Ishikawa (cell line): ENCODE data around the gene MAD1L1.

Source experiments
- CEBPB ChIP-seq: IDR thresholded peaks from 2 replicates; pipeline ENCODE4 v1.6.1; 2012
- CREB1 ChIP-seq: IDR thresholded peaks from 2 replicates; pipeline ENCODE4 v1.6.1; 2012; ENCODE audit warnings: low read depth
- EGR1 ChIP-seq: IDR thresholded peaks from 2 replicates; pipeline ENCODE4 v1.6.1; 2012
- EP300 ChIP-seq: IDR thresholded peaks from 2 replicates; pipeline ENCODE4 v1.6.1; 2012; ENCODE audit warnings: borderline replicate concordance
- FOXM1 ChIP-seq: IDR thresholded peaks from 2 replicates; pipeline ENCODE4 v1.6.1; 2012; ENCODE audit warnings: low read depth, borderline replicate concordance
- NFIC ChIP-seq: IDR thresholded peaks from 2 replicates; pipeline ENCODE4 v1.6.1; 2012
- RAD21 ChIP-seq: IDR thresholded peaks from 2 replicates; pipeline ENCODE4 v1.6.1; 2012; ENCODE audit warnings: low read depth
- TAF1 ChIP-seq: IDR thresholded peaks from 2 replicates; pipeline ENCODE4 v1.6.1; 2012; ENCODE audit warnings: low read depth, mild to moderate bottlenecking
- TCF12 ChIP-seq: IDR thresholded peaks from 2 replicates; pipeline ENCODE4 v1.6.1; 2012; ENCODE audit warnings: low read depth
- TEAD4 ChIP-seq: IDR thresholded peaks from 2 replicates; pipeline ENCODE4 v1.6.1; 2012
- YY1 ChIP-seq: IDR thresholded peaks from 2 replicates; pipeline ENCODE4 v1.6.1; 2012; ENCODE audit warnings: low read depth
- ZBTB7A ChIP-seq: IDR thresholded peaks from 2 replicates; pipeline ENCODE4 v1.6.1; 2012; ENCODE audit warnings: low read depth
- TF ChIP-seq, protein P1 (sequence below): IDR thresholded peaks from 2 replicates; pipeline ENCODE4 v1.6.1; 2012
- TF ChIP-seq, protein P2 (sequence below): IDR thresholded peaks from 2 replicates; pipeline ENCODE4 v1.6.1; 2012
- TF ChIP-seq, protein P3 (sequence below): IDR thresholded peaks from 2 replicates; pipeline ENCODE4 v1.6.1; 2012; ENCODE audit warnings: low read depth, mild to moderate bottlenecking

MAD1L1 gene

DNA sequence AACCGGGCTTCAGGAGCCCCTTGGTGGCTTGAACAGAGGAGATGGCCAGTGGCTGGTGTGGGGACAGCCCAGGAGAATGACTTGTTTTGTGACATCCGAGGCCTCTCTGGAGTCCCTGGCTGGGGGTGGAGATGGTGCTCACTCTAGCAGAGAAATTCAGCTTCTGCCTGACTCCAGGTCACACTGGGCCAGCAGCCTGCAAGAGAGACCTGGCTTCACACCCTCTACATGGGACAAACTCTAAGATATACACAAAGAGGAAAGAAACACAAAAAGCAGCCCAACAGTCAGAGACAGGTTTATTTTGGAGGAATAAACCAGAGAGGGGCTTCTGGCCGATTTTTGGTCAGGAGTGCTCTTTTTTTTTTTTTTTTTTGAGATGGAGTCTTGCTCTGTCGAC lies 429.8 kb downstream of the MAD1L1 start:
- no peak for TF ChIP-seq CREB1
- TF ChIP-seq EGR1, result no peak
- TF ChIP-seq, protein P1, sequence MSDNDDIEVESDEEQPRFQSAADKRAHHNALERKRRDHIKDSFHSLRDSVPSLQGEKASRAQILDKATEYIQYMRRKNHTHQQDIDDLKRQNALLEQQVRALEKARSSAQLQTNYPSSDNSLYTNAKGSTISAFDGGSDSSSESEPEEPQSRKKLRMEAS, result no peak
- no peak for TF ChIP-seq TCF12
- TF ChIP-seq TEAD4, result no peak
- no peak for TF ChIP-seq CEBPB
- no peak for TF ChIP-seq EP300
- TF ChIP-seq RAD21, result no peak
- TF ChIP-seq, protein P2, sequence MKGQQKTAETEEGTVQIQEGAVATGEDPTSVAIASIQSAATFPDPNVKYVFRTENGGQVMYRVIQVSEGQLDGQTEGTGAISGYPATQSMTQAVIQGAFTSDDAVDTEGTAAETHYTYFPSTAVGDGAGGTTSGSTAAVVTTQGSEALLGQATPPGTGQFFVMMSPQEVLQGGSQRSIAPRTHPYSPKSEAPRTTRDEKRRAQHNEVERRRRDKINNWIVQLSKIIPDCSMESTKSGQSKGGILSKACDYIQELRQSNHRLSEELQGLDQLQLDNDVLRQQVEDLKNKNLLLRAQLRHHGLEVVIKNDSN, result no peak
- TF ChIP-seq NFIC, result no peak
- no peak for TF ChIP-seq TAF1
- TF ChIP-seq, protein P3, sequence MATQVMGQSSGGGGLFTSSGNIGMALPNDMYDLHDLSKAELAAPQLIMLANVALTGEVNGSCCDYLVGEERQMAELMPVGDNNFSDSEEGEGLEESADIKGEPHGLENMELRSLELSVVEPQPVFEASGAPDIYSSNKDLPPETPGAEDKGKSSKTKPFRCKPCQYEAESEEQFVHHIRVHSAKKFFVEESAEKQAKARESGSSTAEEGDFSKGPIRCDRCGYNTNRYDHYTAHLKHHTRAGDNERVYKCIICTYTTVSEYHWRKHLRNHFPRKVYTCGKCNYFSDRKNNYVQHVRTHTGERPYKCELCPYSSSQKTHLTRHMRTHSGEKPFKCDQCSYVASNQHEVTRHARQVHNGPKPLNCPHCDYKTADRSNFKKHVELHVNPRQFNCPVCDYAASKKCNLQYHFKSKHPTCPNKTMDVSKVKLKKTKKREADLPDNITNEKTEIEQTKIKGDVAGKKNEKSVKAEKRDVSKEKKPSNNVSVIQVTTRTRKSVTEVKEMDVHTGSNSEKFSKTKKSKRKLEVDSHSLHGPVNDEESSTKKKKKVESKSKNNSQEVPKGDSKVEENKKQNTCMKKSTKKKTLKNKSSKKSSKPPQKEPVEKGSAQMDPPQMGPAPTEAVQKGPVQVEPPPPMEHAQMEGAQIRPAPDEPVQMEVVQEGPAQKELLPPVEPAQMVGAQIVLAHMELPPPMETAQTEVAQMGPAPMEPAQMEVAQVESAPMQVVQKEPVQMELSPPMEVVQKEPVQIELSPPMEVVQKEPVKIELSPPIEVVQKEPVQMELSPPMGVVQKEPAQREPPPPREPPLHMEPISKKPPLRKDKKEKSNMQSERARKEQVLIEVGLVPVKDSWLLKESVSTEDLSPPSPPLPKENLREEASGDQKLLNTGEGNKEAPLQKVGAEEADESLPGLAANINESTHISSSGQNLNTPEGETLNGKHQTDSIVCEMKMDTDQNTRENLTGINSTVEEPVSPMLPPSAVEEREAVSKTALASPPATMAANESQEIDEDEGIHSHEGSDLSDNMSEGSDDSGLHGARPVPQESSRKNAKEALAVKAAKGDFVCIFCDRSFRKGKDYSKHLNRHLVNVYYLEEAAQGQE, result no peak
- TF ChIP-seq FOXM1, result no peak
- TF ChIP-seq ZBTB7A, result no peak
- TF ChIP-seq YY1, result no peak

DNA sequence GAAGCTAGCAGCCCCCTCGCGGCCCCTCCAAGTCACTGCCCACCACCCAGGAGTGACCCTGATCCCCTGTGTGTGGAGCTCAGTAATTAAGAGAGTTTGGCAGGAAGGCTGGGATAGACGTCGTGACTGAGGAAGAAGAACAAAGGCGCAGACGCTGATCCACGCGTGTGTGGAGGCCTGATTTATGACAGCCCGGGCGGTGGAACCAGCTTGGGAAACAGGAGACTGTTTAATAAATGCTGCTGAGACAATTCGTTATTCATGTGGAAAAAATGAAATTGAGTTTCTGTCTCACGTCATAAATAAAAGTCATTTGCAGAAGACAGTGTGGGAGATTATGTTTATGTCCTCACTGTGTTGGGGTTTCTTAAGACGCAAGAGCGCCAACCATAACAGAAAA lies 431.8 kb downstream of the MAD1L1 start:
- TF ChIP-seq TCF12 (no peak), FOXM1 (no peak), TEAD4 (no peak), CEBPB (no peak), EP300 (no peak), EGR1 (no peak), TAF1 (no peak), YY1 (no peak), ZBTB7A (no peak)
- TF ChIP-seq, protein P1, result no peak
- TF ChIP-seq, protein P3, result no peak

DNA sequence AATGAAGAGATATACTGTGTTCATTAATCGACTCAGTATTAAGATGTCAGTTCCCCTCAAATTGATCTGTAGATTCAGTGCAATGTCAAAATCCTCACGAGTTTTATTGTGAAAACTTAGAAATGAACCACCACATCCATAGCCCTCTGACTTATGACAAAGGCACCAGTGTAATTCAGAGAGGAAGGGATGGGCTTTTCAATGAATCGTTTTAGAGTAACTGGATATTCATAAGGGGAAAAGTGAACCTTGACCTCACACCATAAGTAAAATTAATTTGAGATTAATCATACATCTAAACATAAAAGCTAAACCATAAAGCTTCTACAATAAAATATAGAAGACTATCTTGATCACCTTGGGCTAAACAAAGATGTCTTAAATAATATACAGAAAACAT lies 434.6 kb downstream of the MAD1L1 start:
- TF ChIP-seq ZBTB7A, result no peak
- TF ChIP-seq YY1, result no peak
- TF ChIP-seq CEBPB, result no peak
- TF ChIP-seq RAD21, result no peak
- no peak for TF ChIP-seq EP300
- no peak for TF ChIP-seq CREB1
- TF ChIP-seq NFIC, result no peak

DNA sequence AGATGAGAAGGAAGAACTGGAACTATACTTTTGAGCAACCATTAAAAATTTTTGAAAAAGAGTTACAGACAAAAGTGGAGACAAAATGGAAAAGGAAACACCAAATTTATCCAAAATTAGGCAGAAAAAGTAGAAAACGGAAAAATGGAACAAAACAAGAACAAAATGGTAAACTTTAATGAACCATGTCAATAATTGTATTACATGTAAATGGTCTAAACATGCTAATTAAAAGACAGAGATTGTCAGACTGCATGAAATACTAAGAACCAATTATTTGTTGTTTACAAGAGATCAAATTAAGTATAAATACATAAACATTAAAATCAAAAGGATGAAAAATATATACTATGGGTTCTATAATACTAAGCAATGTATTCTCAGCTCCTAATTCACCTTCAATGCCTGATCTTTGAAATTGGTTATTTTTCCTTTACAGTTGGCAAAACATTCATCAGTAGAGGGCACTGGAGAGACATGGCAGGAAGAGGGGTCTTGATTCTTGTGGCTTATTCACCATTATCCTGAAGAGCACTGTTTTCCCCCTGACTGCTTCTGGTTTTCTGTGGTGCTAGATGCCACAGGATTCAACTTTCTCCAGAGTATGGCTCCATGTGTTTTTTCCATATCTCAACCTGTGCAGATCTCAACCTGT lies 437.7 kb downstream of the MAD1L1 start:
- TF ChIP-seq CEBPB (no peak), TAF1 (no peak), RAD21 (peak; percentile 54)

DNA sequence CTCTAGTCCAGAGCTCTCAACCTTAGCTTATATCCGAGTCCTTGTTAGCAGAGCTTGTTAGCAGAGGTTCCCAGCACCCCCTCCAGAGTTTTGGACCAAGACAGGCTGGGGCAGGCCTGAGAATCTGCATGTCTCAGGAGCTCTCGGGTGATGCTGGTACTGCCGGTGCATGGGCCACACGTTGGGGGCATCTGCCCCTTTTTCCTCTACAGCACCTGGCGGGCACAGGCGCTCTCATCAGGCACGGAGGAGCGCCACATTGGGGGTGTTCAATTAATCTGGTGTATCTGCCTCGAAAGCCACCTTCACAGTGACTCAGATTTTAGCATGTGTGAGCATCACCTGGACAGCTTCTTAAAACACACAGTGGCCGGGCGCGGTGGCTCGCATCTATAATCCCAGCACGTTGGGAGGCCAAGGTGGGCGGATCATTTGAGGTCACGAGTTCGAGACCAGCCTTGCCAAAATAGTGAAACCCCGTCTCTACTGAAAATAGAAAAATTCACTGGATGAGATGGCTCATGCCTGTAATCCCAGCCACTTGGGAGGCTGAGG lies 445.0 kb downstream of the MAD1L1 start:
- TF ChIP-seq RAD21, result no peak
- no peak for TF ChIP-seq EP300
- TF ChIP-seq TCF12, result no peak
- no peak for TF ChIP-seq NFIC
- TF ChIP-seq, protein P1, result no peak
- no peak for TF ChIP-seq TEAD4
- TF ChIP-seq, protein P2, result no peak
- no peak for TF ChIP-seq CEBPB
- TF ChIP-seq TAF1, result no peak
- no peak for TF ChIP-seq FOXM1
- TF ChIP-seq, protein P3, result no peak
- no peak for TF ChIP-seq EGR1
- TF ChIP-seq ZBTB7A, result no peak
- TF ChIP-seq YY1, result no peak
- TF ChIP-seq CREB1, result no peak
